ENCODE measurements around the gene TRA2B.
A peak's percentile ranks its signal among the peaks of the same experiment; 100 is the strongest.

The TRA2B gene

GRCh38 chr3:185979721-185980121 lies 41.9 kb upstream of the TRA2B start:
- no peaks in the 10 kb centered on the region for H3K36me3 ChIP-seq
- H3K27me3 ChIP-seq: no peaks in the 10 kb centered on the region
- H3K4me1 ChIP-seq: no peaks in the 10 kb centered on the region
- H3K9me3 ChIP-seq: no peaks in the 10 kb centered on the region
- H3K4me3 ChIP-seq (ENCODE audit: low read depth, low read length): no peak overlapping the region
- DNase-seq: no peak
- TF ChIP-seq CTCF (IDR thresholded peaks at IDR 0.05; ENCODE audit: low read depth, low read length): no peak

- no peaks in the 10 kb centered on the region for H3K9me3 ChIP-seq
- H3K27me3 ChIP-seq: no peaks in the 10 kb centered on the region
- DNase-seq: no peak
- H3K4me3 ChIP-seq (ENCODE audit: low read depth, low read length): no peak overlapping the region
- H3K4me1 ChIP-seq: no peaks in the 10 kb centered on the region
- no peaks in the 10 kb centered on the region for H3K36me3 ChIP-seq
- TF ChIP-seq CTCF (IDR thresholded peaks at IDR 0.05; ENCODE audit: low read depth, low read length): no peak
Observed at GRCh38 chr3:185978516-185978915, 40.7 kb upstream of the TRA2B start.

GRCh38 chr3:185977679-185978040 lies 39.8 kb upstream of the TRA2B start:
- Histone ChIP-seq H3K36me3 (no peaks in the 10 kb centered on the region), H3K4me1 (no peaks in the 10 kb centered on the region), H3K4me3 (ENCODE audit: low read depth, low read length) (no peak overlapping the region)

GRCh38 chr3:185976977-185977678 lies 39.3 kb upstream of the TRA2B start:
- Histone ChIP-seq H3K36me3 (no peaks in the 10 kb centered on the region), H3K9me3 (no peaks in the 10 kb centered on the region), H3K4me3 (ENCODE audit: low read depth, low read length) (no peak overlapping the region), H3K4me1 (no peaks in the 10 kb centered on the region), H3K27me3 (no peaks in the 10 kb centered on the region)
- peak; percentile 98 for TF ChIP-seq CTCF (IDR thresholded peaks at IDR 0.05; ENCODE audit: low read depth, low read length)
- DNase-seq: peak; percentile 82

More at GRCh38 chr3:185977679-185978040, 39.8 kb upstream of the TRA2B start:
- Histone ChIP-seq H3K27me3 (no peaks in the 10 kb centered on the region), H3K9me3 (no peaks in the 10 kb centered on the region)
- TF ChIP-seq CTCF (IDR thresholded peaks at IDR 0.05; ENCODE audit: low read depth, low read length): no peak
- DNase-seq: no peak

GRCh38 chr3:185976100-185976499 lies 38.3 kb upstream of the TRA2B start:
- Histone ChIP-seq H3K9me3 (no peaks in the 10 kb centered on the region), H3K36me3 (no peaks in the 10 kb centered on the region), H3K4me3 (ENCODE audit: low read depth, low read length) (no peak overlapping the region), H3K4me1 (no peaks in the 10 kb centered on the region), H3K27me3 (no peaks in the 10 kb centered on the region)
- DNase-seq: no peak
- no peak for TF ChIP-seq CTCF (IDR thresholded peaks at IDR 0.05; ENCODE audit: low read depth, low read length)

- no peak for TF ChIP-seq CTCF (IDR thresholded peaks at IDR 0.05; ENCODE audit: low read depth, low read length)
- no peak for DNase-seq
- H3K9me3 ChIP-seq: no peaks in the 10 kb centered on the region
Observed at GRCh38 chr3:185971579-185971978, 33.8 kb upstream of the TRA2B start.

More at GRCh38 chr3:185971579-185971978, 33.8 kb upstream of the TRA2B start:
- H3K36me3 ChIP-seq: no peaks in the 10 kb centered on the region
- H3K27me3 ChIP-seq: no peaks in the 10 kb centered on the region
- H3K4me1 ChIP-seq: no peaks in the 10 kb centered on the region
- no peak overlapping the region for H3K4me3 ChIP-seq (ENCODE audit: low read depth, low read length)

Data from BE2C (cell line).